ENCODE data around the gene FTMT. TPM values are rescaled to one million over a fixed set of nuclear protein-coding genes. Genes with fewer than 3 reads are reported as not detected.

The FTMT gene
- total RNA-seq, 1 donor = not detected

DNA sequence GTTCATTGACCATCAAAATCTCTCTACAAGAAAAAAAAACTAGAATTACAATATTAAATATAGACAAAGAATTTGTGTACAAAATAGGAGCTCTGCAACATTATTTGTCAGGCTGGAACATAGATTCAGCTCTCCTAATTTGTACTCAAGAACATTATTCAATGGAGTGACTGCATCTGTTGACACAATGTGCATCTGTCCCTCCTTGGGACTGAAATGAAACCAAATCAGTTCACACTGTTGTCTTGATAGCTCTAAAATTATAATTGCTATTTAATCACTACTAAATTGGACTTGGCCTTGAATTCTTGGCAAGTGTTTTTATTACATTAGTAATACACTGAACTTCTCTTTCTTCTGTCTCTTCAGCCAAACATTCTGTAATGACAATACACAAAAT lies 47.7 kb downstream of the FTMT start:
- Histone ChIP-seq H3K4me3 (ENCODE audit: insufficient read depth, low read length) (no peak overlapping the region), H3K27me3 (ENCODE audit: insufficient read depth, low read length) (no peaks in the 10 kb centered on the region), H3K4me1 (ENCODE audit: insufficient read depth, low read length) (no peaks in the 10 kb centered on the region), H2AFZ (ENCODE audit: low read length) (no peak overlapping the region), H3K27ac (ENCODE audit: low read depth, low read length) (no peak overlapping the region), H4K20me1 (ENCODE audit: insufficient read depth, low read length) (no peaks in the 10 kb centered on the region), H3K79me2 (ENCODE audit: insufficient read depth, low read length) (no peaks in the 10 kb centered on the region), H3K36me3 (ENCODE audit: insufficient read depth, low read length) (no peaks in the 10 kb centered on the region), H3K9me3 (ENCODE audit: low read depth, low read length) (no peaks in the 10 kb centered on the region), H3K4me2 (ENCODE audit: insufficient read depth, low read length) (no peak overlapping the region)
- TF ChIP-seq, protein P1, sequence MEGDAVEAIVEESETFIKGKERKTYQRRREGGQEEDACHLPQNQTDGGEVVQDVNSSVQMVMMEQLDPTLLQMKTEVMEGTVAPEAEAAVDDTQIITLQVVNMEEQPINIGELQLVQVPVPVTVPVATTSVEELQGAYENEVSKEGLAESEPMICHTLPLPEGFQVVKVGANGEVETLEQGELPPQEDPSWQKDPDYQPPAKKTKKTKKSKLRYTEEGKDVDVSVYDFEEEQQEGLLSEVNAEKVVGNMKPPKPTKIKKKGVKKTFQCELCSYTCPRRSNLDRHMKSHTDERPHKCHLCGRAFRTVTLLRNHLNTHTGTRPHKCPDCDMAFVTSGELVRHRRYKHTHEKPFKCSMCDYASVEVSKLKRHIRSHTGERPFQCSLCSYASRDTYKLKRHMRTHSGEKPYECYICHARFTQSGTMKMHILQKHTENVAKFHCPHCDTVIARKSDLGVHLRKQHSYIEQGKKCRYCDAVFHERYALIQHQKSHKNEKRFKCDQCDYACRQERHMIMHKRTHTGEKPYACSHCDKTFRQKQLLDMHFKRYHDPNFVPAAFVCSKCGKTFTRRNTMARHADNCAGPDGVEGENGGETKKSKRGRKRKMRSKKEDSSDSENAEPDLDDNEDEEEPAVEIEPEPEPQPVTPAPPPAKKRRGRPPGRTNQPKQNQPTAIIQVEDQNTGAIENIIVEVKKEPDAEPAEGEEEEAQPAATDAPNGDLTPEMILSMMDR (IDR thresholded peaks at IDR 0.05; ENCODE audit: extremely low read depth, low read depth, low read length) = no peak
- no peak for DNase-seq (ENCODE audit: insufficient read length, low spot score, missing footprints)

Other genes starting within 250 kb of the FTMT start
- 15.9 and 20.0 TPM in 2 replicates for gene SRFBP1, start 110.1 kb downstream of the FTMT start, total RNA-seq
- 314 and 317 TPM in 2 replicates for gene LOX, start 226.4 kb downstream of the FTMT start, total RNA-seq

Data from osteoblast (primary cell).